ELR (cell line): Measurements from ENCODE around the gene NTF3.

Experiments
- DNase-seq: peaks from one replicate; pipeline ENCODE4 v3.0.0-alpha.2; 2015; ENCODE audit warnings: low read depth

NTF3 gene

DNA sequence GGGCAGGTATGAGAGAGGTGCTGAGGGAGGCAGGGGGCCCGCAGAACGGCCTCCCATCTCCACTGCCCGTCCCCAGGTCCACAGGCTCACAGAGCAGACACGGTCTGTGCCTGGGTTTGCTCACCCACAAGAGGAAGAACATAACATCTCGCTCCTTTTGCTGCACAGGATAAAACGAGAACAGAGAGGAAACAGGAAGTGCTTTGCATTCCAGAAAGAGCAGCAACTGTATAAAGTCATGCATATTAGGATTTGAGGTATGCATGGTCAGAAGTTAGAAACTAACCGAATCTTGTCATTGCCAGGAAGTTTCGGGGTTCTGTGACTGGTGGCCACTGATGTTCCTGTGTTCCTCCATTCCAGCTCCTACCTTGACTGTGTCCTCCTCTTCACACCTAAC is 25.0 kb downstream of the NTF3 start:
- peak; percentile 73 for DNase-seq

DNA sequence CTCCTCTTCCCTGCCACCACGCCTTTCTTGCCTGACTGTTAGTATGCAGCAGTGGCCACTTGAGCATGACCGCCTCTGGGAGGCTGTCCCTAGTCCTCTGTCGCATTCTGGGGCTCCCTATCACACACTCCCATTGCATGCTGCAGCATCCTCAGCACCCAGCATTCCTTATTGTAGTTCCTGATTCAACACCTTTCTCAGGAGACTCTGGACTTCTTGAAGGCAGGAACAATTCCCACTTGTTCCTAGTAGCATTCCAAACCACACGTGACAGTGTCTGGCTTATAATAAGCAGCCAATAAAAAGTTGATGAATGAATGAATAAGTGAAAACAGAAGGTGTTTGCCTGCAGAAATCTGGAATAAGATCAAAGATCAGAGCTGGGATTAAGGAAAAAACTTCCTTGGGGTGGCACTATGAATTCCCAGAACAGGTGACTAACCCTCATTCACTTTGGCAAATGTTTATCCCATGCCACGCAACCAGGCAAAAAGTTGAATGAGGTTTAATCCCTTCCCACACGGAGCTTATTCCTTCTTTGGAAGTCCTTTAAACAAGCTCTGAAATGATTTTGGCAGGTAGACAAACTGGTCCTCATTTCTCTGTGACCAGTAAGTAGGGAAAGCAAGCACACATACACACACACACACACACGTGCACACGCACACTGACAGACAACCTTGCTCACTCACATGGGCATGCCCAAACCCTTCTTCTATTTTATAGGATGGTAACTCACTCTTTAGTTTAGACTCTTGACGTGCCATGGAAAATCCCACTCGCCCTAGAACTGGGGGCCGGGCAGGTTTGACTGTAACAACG is 26.5 kb downstream of the NTF3 start:
- DNase-seq, result no peak

DNA sequence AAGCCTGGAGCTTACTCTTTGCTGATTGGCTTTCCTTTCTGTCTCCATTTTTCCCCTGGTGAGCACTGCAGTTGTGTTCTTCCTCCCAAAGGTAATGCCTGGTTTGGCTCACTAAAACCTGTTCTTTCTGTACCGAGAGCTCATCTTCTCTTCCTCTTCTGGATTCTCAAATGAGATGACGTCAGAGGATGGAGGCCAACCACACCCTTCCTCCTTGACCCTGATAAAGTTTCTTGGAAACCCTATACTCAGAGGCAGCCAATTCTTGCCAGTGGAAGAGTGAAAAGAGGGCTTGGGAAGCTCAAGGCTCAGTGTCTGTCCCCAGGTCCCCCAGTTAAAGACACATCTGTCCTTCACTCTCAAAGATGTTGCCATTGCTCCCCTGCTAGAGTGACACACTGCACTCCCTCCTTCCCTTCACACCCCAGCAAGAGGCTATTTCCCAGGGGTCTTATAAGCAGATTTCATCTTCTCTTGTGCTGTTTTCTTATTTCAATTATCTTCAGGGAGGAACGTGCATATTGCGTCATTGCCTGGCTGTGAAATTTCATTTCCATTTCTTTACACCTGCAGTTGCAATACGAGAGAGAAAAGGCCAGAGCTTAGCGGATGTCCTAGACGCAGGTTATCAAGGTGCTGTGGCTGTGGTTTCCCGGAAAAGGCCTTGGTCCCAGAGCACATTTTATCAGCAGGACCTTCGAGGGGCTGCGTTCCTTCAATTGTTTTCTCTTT is 27.3 kb downstream of the NTF3 start:
- no peak for DNase-seq

DNA sequence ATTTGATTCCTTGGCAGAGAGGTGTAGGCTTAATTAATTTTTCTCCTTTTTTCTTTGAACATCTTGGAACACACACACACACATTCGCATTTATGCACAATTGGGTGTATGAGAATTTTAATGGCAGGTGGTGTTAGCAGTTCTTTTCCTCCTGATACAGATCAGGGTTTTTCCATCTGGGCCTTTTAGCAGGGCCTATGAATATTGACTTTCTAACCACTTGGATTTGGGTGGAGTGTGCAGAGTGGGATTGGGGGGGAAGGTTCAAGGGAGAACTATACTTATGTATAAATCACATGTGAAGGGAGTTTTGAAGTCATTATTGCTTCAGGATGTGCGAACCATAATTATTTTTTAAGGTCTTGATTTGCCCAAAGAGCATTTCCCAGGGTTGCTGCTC is 28.9 kb downstream of the NTF3 start:
- no peak for DNase-seq

DNA sequence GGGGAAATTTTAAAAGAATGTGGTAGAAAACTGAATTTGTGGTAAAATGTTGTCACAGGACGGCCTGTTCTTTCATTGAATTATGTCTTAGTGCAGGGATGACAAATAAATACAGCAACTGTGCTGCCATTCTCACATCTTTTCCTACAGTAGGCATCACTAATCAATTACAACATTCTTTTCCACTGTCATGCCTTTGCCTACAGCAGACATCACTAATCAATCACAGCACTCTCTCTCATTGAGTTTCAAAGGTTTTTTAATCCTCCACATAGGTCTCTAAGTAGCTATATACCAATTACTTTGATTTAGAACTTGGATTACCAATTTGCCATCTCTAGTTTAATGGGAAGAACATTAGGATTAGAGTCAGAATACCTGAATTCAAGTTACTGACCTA is 30.1 kb downstream of the NTF3 start:
- no peak for DNase-seq

DNA sequence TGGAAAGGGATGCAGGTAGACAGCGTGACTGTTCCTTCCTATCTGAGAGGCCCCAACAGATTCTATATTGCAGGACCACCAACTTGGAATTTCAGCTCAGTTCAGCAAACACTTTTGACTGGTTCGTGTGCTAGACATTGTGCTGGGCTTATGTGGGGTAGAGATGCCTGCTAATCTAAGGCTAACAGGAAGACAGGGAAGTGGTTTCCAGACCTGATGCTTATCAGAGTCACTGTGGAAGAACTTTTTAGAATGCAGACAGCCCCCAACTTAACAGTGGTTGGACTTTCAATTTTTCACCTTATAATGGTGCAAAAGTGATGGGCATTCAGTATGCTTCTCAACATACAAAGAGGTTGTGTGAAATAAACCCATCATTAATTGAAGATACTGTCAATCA is 32.2 kb downstream of the NTF3 start:
- DNase-seq, result no peak

DNA sequence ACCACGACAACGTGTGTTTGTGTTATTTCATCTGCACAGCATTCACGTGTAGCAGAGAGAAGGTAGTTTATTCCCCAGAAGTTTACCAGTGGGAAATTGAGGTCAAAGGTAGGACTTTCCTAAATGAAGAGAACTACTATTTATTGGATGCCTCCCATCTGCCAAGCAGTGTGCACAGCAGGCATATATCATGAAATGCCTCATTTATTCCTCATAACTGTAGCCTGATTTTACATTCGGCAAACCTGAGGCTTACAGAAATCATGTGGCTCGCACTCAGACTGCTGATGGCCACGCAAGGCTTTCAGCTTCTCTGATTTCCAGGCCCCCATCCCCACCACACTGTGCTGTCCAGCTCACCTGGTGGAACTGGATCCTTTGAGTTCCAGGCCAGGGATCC is 33.5 kb downstream of the NTF3 start:
- no peak for DNase-seq

DNA sequence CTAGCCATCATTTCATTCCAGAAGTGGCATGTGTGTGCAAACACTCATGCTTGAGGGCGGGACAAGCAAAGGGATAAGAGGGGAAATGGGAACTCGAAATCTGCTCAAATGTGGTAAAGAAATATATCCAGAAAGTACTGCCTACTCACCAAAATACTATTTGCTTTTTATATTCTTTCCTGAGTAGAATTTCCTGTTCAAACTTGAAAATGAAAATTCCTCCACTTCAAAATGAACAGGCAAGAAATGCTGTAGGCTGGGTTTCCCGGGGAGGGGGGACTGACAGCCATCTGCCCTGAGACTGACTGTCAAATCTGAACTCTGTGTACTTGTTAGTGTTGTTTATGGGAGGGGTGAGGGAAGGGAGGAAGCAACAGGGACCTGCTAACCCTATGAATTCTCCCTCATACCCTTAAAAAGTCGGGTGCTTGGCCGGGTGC is 34.6 kb downstream of the NTF3 start:
- DNase-seq, result no peak

DNA sequence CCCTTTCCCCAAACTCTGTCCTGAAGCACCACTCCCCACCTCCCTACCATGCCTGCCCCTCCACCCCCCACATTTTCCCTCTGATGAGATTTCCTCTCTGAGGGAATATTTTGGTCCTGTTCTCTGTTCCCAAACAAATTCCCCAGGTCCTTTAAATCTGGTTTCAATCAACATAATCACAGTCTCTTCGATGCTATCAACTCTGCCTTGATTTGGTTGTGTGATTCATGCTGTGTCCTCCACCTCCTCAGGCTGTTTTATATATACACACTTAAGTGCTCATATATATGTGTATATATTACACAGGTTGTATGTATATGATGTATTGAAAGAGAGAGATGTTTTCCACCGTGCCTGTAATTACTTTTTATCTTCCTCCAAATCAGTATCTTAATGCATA is 36.0 kb downstream of the NTF3 start:
- peak; percentile 7 for DNase-seq

DNA sequence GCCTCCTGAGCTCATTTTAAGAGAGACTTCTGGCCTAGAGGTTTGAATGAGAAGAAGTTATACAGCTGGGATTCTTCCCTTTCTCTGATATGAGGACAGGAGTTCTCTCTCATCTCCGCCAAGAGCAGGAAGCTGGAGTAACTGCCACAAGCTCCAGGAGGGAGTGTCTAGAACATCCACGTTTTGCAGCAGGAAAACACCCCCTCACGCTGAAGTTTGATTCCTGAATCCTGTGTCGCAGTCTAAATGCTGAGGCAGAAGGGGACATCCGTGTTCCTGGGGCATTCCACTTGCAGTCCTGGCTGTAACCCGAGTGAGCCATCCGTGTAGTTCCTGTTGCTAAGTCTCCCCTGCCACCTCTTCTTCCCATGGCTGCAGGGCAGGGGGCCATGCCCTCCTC is 38.3 kb downstream of the NTF3 start:
- no peak for DNase-seq

DNA sequence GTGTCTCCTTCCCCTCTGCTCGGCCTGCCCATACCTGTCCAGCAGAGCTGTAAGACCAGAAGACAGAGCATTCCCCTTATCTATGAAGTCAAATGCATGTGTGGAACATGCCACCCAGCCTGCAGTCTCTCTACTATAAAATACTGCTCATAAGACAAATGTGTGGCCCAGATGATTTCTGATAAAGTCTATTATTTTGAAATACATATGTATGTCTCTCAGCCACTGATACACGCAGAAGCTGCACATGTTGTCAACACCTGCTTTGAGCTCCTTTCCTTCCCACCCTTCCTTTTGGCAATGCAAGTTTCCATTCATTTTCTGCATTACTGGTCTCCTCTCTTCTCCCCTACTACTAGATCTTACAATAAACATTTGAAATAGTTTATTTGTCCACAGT is 38.8 kb downstream of the NTF3 start:
- no peak for DNase-seq

DNA sequence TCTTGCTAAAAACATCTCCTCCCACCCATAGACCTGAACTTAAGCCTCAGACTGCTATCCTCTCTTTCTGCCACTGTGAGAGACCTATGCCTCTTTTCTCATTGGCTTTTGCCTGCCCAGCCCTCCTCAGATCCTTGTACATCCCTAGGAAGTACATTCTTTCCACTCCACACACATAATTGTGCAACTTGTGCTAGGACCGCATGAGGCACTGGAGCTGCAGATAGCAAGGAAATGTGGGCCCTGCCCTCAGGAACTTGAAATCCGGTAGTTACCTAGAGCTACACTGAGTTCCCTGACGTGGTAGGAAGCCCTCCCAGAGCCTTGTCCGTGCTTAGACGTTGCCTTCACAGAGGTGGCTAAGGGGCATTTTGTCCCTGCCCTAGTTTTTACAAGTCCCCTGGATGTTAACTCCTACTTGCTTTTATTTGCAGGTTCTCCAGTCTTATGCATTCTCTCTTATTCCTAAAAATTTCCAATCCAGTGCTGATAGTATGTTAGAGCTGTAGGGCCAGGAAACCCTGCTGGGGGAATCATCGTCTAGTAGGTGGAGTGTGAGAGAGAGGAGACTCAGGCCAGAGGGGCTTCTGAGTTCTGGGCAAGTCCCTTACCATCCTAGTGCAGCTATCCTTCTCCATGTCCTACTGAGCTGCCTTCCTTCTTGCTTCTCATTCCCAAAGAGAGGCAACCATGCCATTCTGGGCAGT is 41.3 kb downstream of the NTF3 start:
- no peak for DNase-seq

DNA sequence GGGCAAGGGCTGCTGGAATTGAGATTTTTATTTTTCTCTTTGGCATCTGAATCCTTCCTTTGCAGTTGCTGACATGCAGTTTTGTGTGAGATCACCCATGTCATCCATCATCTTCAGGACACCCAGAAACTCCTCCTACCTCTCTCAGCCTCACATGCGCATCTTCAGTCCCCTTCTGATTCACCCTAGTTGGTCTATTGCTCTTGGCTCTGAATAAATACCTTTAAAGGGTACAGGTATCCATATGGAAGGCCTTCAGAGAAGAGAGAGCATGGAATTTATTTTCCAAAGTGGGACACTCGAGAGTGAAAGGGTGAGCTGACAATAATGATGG is 41.8 kb downstream of the NTF3 start:
- no peak for DNase-seq

DNA sequence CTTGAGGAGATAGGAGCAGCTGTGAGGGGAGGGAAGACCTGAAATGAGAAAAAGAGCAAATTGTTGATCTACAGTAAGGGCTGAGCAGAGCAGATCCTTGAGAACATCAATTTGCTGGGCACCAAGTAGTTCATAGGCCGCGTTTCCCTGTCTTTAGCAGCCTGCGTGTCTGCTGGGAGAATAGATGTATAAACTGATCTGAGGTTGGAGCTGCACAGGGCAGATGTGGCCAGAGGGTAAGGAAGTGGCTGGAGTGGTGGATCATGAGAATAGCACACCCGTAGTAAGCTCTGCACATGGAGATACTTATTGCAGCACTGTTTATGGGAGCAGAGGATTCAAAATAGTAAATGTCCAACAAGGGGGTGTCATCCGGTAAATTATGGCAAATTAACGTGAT is 44.4 kb downstream of the NTF3 start:
- no peak for DNase-seq

DNA sequence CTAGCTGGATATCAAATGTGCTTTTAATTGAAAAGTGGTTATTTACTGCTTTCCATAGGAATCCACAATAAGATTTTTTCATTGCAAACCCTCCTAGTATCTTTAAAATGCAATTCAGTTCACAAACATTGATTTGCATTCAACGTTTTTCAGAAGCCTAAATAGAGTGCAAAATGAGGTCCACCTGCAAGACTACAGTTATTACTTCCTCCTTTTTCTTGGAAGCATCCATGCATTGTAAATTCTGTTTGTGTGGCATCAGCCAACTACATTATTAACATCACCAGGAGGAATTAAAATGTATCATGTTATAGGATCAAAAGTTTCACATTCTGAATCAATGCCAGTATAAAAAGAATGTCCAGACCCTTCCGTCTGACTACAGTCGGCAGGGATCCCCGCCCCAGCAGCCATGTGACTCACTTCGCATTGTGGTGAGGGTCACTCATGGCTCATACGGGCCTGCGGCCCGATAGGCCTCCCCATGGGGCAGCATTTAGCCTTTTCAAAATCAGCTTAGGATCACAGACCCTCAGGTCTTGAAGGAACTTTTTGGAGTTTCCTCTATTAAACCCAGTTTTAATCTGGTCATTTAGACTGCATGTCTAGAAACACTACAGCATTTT is 46.3 kb downstream of the NTF3 start:
- no peak for DNase-seq

DNA sequence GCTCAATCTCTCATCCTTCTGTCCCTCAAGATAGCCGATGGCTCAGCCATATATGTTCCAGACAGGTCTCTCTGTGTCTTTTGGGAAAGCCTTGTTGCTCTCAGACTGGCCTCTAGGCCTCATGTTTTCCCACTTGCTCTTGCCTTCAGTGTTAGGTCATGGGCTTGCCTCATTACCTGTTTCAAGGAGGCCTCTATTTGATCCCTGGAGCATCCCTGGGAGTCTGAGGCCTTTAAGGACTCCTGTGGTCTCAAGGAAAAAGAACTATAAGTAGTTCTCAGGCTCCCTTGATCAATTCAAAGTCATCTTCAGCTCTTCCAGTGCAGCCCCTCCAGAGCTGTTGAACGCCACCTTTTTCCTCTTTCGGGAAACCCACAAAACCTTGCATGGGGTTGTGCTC is 47.9 kb downstream of the NTF3 start:
- DNase-seq, result no peak

DNA sequence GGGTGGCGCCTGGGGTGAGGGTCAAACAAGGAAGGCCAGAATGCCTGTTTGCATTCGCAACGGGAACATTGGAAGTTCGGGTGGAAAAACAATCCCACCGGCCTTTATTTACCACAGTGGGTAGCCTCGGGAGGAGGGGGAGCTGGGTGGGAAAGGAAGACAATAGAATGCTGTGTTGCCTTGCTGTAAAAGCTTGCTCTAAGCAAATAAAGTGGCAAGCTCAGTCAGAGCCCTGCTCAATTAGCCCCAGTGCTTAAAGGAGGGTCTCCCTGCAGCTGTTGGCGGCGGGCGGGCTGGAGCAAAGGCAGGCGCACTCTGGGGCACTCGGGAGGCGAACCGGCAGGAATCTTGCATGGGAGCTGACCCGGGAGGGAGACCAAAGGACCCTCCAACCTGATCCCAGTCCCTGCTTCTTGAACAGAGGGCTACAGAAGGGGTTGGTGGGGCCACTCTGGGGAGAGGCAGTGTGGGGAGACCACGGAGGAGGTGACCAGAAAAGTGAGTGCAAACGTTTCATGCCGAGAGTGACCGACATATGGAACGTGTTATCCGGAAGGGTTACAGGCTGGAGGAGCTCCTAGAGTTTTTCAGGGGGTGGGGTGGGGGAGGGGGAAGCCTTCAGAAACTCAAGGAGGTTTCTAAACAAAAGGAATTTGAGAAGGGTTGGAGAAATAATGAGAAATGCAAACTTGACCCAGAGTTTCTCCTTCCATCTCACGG is 48.5 kb downstream of the NTF3 start:
- no peak for DNase-seq

DNA sequence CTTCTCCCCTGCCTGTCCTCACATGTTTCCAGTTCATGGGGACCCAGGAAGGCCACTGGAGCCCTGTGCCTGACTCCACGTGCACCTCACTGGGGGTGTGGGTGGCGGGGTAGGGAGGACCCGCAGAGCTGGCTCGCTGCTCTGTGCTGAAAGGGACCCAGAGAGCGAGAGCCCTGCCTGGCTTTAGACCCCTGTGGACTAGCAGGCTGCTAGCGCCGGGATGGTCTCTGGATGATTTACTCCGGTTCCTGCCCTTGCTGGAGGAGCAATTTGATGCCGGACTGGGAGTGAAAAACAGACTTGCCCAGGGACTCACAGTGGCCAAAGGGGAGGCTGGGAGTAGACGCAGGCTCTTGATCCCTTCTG is 49.0 kb downstream of the NTF3 start:
- DNase-seq, result no peak

DNA sequence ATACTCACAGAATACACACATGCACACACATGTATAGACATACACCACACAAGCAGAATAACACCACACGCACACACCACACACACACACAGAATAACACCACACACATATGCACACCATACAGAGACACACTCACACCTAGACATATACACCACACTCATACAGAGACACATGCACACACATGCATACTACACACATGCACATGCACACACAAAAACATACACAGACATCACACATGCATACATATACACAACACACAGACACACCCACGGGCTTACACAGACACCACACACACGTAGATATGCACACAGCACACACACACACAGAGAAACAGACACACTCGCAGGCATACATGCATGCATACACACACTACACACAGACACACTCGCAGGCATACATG is 49.7 kb downstream of the NTF3 start:
- no peak for DNase-seq

DNA sequence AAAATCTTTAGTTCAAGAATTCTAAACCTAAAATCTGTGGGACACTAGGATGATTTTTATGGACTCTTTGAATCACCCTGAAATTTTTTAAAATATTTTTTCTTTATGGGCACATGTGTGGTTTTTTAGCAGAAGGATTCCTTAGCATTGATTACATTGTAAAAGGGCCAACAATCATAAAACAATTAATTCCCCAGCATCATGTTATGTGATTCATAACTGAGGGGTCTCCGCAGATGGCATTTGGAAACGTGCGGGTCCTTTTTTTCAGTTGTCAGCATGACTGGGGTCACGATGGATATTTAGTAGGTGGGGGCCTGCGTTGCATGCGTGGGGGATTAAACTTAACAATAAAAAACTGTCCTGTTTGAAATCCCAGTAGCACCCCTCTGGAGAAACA is 52.5 kb downstream of the NTF3 start:
- no peak for DNase-seq

DNA sequence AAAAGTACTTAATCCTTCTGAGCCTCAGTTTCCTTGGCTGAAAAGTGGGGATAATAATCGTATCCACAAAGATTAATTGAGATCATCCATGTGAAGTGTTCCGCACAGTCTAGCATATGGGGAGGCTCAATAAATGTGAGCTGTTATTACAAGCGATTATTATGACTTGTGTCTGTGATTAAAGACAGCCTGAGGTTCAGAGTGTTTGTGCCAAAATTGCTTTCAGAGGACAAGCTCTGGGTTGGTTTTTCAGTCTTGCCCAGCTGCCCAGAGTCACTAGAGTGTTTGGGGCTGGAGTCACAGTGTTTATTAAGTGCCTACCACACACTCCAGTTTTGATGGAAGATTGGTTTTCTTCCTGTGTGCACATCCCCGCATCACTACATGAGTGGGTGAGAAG is 53.5 kb downstream of the NTF3 start:
- no peak for DNase-seq

DNA sequence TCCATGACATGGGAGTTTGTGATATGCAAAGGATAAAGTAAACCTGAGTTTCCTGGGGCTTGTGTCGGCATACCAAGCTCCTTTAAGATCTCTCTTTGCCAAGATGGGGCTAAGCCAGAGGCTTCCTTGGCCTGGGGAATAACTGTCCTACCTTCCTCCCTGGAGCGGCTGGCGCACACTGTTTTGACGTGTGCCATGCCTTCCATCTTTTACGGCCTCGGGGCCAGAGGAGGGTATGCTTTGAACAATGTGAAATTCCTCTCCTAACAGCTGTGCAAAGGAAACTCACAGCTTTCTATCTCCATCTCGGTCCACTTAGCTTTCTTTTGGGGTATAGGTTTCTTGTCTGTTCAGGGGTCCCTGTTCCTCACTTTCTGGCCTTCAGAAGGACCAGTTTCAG is 55.2 kb downstream of the NTF3 start:
- no peak for DNase-seq
